Measurements from ENCODE around the gene PHF21B.
"Not testable (repeated sequence)": the region's sequence is repeated elsewhere in the genome, so short reads cannot be mapped to it uniquely, and the experiment has no call there.

PHF21B gene

DNA sequence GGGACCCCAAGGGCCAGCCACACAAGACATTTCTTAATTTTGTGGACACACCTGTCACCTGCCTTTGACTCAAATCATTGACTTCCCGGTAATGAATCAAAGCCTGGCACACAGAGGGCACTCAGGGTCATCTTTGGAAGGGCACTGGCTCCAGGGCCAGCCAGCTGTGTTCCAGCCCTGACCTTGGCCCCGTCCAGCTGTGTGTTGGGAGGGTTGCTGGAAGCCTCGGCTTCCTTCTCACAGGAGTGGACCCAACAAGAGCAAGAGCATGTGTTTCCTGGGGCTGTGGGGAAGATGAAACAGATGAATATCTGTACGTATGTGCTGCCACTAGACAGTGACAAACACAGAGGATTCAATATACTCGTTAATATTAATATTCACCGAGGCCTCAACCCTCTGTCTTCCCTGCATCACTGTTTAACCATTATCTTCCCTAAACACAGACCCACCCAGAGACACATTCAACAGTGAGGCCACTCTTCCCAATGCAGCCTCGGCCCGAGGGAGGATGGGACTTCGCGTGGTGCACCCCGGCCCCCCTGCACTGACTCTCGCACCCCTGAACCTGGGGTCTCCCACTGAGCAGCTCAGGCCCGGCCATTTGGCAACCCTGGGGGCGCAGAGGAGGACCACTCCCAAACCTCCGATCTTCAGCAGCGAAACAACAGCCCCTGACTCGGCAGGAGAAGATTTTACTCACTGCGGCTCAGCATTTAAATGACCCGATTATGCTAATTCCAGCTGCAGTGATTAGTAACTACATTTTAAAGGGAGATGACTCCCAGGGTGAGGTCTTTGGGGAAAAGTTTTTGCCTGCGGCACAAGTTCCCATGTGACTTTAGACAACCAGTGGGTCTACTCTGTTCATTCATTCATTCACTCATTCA is 45.7 kb downstream of the PHF21B start:
- DNase-seq (ENCODE audit: low spot score in 2 of 2): no peak
- H3K36me3 Mint-ChIP-seq (ENCODE audit: insufficient read depth): no peaks in the 10 kb centered on the region
- peaks cover 61% of the 10 kb centered on the region for H3K27me3 Mint-ChIP-seq
- no peak overlapping the region for H3K27ac Mint-ChIP-seq (ENCODE audit: low read depth)
- no peak for ATAC-seq (replicated peaks; ENCODE audit: extremely low read depth, poor library complexity, severe bottlenecking)
- H3K9me3 Mint-ChIP-seq: no peaks in the 10 kb centered on the region
- no peaks in the 10 kb centered on the region for H3K4me1 Mint-ChIP-seq
- H3K4me3 Mint-ChIP-seq: no peak overlapping the region

DNA sequence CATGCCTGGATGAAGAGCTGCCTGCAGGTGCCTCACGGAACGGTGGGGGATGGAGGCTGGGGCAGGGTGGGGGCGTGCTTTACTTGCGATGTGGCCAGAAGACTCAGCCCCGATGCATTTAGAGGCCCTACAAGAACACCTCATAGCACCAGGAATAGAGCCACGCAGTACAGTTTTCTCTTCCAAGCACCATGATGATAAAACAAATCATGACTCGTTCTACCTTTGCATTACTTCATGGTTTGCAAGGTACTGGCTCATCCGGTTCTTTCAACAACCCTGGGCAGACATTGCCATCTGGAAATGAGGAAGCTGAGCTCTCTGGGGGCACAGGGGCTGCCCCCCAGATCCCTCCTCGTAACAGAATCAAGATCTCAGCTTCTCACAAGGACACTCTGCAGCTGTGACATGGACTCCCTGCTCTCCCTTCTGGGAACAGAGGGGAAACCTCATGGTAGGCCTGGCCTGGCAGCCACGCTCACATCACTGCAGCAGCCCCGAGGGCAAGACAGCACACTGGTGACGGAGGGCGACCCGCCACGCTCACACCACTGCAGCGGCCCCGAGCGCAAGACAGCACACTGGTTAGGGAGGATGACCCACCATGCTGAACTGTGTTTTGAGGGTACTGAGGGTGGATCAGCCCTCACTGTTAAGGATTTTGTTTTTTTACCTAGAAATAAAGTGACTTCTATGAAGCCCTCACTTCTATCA is 46.9 kb downstream of the PHF21B start:
- Mint-ChIP-seq H3K9me3 (no peaks in the 10 kb centered on the region), H3K27ac (ENCODE audit: low read depth) (no peak overlapping the region), H3K4me3 (no peak overlapping the region), H3K4me1 (no peaks in the 10 kb centered on the region), H3K36me3 (ENCODE audit: insufficient read depth) (no peaks in the 10 kb centered on the region), H3K27me3 (peaks cover 73% of the 10 kb centered on the region)
- no peak for ATAC-seq (replicated peaks; ENCODE audit: extremely low read depth, poor library complexity, severe bottlenecking)
- DNase-seq (ENCODE audit: low spot score in 2 of 2): no peak

DNA sequence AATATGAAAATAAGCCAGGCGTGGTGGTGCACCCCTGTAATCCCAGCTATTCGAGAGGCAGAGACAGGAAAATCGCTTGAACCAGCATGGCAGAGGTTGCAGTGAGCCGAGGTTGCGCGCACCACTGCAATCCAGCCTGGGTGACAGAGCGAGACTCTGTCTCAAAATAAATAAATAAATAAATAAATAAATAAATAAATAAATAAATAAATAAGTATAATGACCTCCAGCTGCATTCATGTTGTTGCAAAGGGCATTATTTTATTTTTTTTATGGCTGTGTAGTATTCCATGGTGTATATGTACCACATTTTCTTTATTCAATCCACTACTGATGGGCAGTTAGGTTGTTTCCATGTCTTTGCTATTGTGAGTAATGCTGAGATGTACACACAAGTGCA is 48.1 kb downstream of the PHF21B start:
- not testable (repeated sequence) for H3K27ac Mint-ChIP-seq (ENCODE audit: low read depth); H3K4me1 Mint-ChIP-seq; H3K9me3 Mint-ChIP-seq; H3K36me3 Mint-ChIP-seq (ENCODE audit: insufficient read depth); DNase-seq (ENCODE audit: low spot score in 2 of 2); ATAC-seq (replicated peaks; ENCODE audit: extremely low read depth, poor library complexity, severe bottlenecking); H3K4me3 Mint-ChIP-seq
- peaks cover 78% of the 10 kb centered on the region for H3K27me3 Mint-ChIP-seq

DNA sequence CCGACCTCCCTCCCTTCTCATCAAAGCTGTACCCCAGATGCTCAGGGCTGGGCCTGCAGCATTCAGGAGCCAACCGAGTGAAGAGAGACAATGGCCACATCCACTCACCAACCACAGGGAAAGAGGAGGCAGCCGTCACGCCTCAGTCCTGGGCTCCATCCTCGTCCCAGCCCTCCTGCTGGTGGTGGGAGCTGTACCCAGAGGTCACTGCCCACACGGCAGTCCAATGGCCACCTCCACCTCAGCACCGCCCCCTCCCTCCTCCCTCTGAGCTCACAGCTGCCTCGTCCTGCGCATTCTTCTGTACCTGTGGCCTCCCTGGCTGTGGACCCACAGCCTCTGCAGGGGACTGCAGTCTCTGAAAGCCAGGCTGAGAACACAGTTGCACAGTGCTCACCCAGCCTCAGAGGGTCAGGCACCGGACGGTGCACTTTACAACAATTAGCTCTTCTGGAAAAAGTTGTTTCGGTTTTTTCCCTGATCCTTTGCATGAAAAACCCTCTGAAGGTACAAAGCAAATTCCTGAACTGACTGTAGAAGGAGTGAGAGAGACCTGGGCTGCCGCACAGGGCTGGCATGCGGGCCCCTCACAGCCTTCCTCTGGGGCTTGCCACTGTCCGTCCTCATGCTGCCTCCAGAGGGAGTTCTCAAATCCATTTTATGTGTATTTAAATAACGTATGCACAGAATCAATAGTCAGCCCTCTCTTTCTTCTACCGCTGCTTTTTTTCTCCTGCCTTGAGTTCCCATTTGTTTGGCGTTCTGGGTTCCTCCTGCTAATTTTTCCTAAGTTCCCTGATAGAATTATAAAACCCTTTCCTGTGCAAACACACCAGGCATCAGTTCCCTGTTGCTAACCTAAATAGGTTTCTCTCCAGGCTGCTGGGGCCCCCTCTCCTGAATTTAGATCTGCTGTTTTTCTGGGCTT is 52.7 kb downstream of the PHF21B start:
- Mint-ChIP-seq H3K4me1 (no peaks in the 10 kb centered on the region), H3K27me3 (peaks cover 72% of the 10 kb centered on the region), H3K4me3 (no peak overlapping the region), H3K27ac (ENCODE audit: low read depth) (no peak overlapping the region), H3K36me3 (ENCODE audit: insufficient read depth) (no peaks in the 10 kb centered on the region), H3K9me3 (no peaks in the 10 kb centered on the region)
- DNase-seq (ENCODE audit: low spot score in 2 of 2) (no peak), ATAC-seq (replicated peaks; ENCODE audit: extremely low read depth, poor library complexity, severe bottlenecking) (no peak)

DNA sequence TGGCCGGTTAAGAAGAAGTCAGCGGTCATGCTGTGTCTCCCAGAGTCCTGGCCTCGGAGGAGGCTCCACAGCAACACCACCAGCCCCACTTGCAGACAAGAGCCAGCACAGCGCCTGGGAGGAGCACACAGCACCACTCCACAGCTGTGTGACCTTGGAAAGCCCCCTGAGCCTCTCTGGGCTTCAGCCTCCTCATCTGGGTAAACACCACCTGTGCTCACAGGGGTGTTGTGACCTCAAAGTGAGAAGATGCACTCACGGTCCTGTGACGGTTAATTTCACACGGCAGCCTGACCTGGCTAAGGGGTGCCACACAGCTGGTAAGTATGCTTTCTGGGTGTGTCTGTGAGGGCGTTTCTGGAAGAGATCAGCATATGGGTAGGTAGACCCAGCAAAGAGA is 54.7 kb downstream of the PHF21B start:
- no peaks in the 10 kb centered on the region for H3K4me1 Mint-ChIP-seq
- no peak overlapping the region for H3K27ac Mint-ChIP-seq (ENCODE audit: low read depth)
- no peak overlapping the region for H3K4me3 Mint-ChIP-seq
- no peak for ATAC-seq (replicated peaks; ENCODE audit: extremely low read depth, poor library complexity, severe bottlenecking)
- no peaks in the 10 kb centered on the region for H3K36me3 Mint-ChIP-seq (ENCODE audit: insufficient read depth)
- no peak for DNase-seq (ENCODE audit: low spot score in 2 of 2)
- H3K9me3 Mint-ChIP-seq: no peaks in the 10 kb centered on the region
- H3K27me3 Mint-ChIP-seq: peaks cover 66% of the 10 kb centered on the region

DNA sequence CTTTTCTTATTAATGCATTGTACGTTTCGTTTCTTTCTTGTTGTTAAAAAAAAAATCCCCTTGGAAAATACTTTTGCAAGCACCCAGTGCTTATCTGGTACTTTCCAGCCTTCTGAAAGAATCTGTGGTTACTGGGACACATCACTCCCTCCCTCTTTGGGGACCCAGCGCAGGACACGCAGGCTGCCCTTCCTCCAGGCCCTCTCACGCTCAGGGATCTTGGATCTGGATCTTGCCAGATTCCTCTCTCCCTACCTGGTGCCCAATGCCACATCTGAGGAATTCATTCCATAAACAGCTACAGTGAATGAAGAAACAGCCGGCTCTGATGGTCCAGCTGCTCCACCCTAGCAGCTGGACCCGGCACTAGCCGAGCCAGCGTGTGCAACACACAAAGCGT is 55.7 kb downstream of the PHF21B start:
- no peak for DNase-seq (ENCODE audit: low spot score in 2 of 2)
- Mint-ChIP-seq H3K9me3 (no peaks in the 10 kb centered on the region), H3K36me3 (ENCODE audit: insufficient read depth) (no peaks in the 10 kb centered on the region), H3K27ac (ENCODE audit: low read depth) (no peak overlapping the region), H3K4me1 (no peaks in the 10 kb centered on the region), H3K4me3 (no peak overlapping the region), H3K27me3 (peaks cover 57% of the 10 kb centered on the region)
- no peak for ATAC-seq (replicated peaks; ENCODE audit: extremely low read depth, poor library complexity, severe bottlenecking)

DNA sequence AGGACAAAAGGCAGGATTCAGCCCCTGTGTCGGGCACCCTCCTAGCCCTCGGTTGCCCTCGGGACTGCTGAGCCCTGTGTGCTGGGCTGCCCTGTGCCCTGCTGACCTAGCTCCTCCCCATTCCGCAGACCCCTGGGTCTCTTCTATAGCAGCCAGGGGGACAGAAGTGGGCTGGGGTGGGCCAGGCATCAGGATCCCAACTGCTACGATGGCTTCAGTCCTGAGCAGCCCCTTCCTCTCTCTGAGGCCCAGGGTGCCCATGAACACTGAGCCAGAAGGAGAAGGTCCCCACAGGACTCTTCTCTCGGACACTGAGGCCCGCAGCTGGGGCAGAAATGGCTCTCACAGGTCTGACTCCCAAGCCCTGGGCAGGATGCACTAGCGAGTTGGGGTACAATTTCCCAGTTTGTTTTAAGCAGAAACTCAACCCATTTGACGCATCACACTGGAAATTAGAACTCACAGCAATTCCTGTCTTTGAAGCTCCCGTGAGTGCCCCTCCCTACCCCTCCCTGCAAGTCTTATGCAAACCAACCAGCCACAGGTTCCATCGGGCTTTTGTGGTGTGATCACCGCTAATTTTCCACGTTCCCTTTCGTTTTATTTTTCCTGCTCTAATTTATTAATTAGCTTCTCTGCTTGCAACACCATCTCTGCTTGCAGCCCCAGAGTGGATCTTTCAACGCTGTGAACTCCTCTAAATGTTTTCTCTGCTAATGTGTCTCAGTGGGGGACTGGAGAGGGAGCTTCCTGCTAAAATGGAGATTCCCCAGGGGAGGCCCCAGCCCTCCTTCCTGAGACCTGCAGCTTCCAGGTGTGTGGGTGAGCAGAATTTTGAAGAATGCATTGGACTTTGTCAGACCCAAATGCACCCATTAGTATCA is 56.7 kb downstream of the PHF21B start:
- Mint-ChIP-seq H3K27me3 (peaks cover 46% of the 10 kb centered on the region), H3K27ac (ENCODE audit: low read depth) (no peak overlapping the region), H3K4me1 (no peaks in the 10 kb centered on the region), H3K9me3 (no peaks in the 10 kb centered on the region), H3K4me3 (no peak overlapping the region), H3K36me3 (ENCODE audit: insufficient read depth) (no peaks in the 10 kb centered on the region)
- DNase-seq (ENCODE audit: low spot score in 2 of 2): no peak
- ATAC-seq (replicated peaks; ENCODE audit: extremely low read depth, poor library complexity, severe bottlenecking): no peak

DNA sequence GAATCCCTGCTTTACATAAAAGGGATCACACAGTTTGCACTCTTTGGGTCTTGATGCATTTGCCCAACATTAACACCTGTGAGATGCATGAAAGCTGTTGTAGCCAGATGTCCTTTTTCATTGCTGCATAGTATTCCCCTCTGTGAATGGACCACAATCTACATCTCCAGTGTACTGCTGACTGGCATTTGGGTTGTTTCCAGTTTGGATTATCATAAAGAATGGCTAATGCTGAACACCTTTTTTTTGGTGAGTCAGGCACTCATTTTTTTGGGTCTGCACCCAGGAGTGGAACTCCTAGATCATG is 58.3 kb downstream of the PHF21B start:
- no peaks in the 10 kb centered on the region for H3K4me1 Mint-ChIP-seq
- no peaks in the 10 kb centered on the region for H3K9me3 Mint-ChIP-seq
- no peak for ATAC-seq (replicated peaks; ENCODE audit: extremely low read depth, poor library complexity, severe bottlenecking)
- no peak overlapping the region for H3K27ac Mint-ChIP-seq (ENCODE audit: low read depth)
- H3K36me3 Mint-ChIP-seq (ENCODE audit: insufficient read depth): no peaks in the 10 kb centered on the region
- DNase-seq (ENCODE audit: low spot score in 2 of 2): no peak
- peaks cover 33% of the 10 kb centered on the region for H3K27me3 Mint-ChIP-seq
- no peak overlapping the region for H3K4me3 Mint-ChIP-seq

DNA sequence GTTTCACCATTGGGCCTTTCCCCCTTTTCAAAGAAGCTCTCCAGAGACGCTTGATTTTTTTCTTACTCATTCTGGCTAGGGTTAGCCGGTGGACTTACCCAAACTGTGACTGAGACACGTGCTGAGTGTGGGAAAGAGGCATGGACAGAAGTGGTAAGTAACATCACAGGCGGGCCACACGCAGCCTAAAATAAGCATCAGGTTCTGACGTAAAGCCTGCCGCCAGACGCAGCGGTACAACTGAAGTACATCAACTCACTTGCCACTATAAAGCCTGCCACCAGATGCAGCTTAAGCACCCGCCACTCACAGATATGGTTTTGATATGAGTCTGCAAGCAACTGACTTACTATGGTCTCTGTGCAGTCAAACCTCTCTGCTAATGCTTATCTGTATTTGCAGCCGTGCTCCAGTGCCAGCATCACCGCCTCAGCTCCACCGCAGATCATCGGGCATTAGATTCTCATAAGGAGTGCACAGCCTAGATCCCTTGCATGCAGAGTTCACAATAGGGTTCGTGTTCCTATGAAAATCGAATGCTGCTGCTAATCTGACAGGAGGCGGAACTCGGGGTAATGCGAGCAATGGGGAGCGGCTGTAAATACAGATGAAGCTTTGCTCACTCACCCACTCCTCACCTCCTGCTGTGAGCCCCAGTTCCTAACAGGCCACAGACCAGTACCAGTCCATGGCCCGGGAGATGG is 58.8 kb downstream of the PHF21B start:
- DNase-seq (ENCODE audit: low spot score in 2 of 2) (no peak), ATAC-seq (replicated peaks; ENCODE audit: extremely low read depth, poor library complexity, severe bottlenecking) (no peak)
- Mint-ChIP-seq H3K27me3 (peaks cover 30% of the 10 kb centered on the region), H3K4me3 (no peak overlapping the region), H3K9me3 (no peaks in the 10 kb centered on the region), H3K27ac (ENCODE audit: low read depth) (no peak overlapping the region), H3K36me3 (ENCODE audit: insufficient read depth) (no peaks in the 10 kb centered on the region), H3K4me1 (no peaks in the 10 kb centered on the region)

DNA sequence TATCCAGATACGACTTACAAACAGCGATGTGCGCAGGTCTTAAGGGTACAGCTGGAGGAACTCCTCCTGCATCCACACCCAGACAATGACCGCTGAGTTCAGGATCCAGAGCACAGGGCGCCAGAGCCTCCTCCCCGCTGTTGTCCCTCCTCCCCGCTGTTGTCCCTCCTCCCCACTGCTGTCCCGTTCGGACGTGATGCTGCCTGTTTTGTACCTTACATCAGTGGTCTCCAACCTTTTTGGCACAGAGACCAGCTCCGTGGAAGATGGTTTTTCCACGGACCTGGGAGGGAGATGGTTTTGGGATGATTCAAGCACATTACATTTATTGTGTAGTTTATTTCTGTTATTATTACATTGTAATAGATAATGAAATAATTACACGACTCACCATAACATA is 62.0 kb downstream of the PHF21B start:
- Mint-ChIP-seq H3K36me3 (ENCODE audit: insufficient read depth) (no peaks in the 10 kb centered on the region), H3K27ac (ENCODE audit: low read depth) (no peak overlapping the region), H3K4me1 (no peaks in the 10 kb centered on the region), H3K4me3 (no peak overlapping the region), H3K27me3 (peaks cover 9% of the 10 kb centered on the region), H3K9me3 (no peaks in the 10 kb centered on the region)
- ATAC-seq (replicated peaks; ENCODE audit: extremely low read depth, poor library complexity, severe bottlenecking) (no peak), DNase-seq (ENCODE audit: low spot score in 2 of 2) (no peak)

DNA sequence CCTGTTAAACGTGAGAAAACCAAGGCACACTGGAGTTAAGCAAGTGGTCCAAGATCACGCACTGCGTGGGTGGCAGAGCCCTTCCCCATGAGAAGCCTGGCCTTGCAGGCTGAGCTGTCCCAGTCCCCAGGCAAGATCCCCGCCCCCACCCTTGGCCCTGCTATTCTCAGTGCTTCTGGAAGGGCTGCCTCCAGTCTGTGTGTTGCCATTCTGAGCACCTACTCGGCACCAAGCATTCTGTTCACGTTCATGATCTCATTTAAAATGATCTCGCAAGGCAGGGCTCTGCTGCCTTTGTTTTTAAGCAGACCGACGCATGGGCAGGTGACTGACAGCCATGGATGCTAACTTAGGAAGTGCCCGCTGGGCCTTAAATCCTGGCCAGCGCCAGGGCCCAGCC is 62.8 kb downstream of the PHF21B start:
- DNase-seq (ENCODE audit: low spot score in 2 of 2): no peak

More for the DNA sequence above, 62.8 kb downstream of the PHF21B start:
- Mint-ChIP-seq H3K4me1 (no peaks in the 10 kb centered on the region), H3K9me3 (no peaks in the 10 kb centered on the region), H3K4me3 (no peak overlapping the region), H3K36me3 (ENCODE audit: insufficient read depth) (no peaks in the 10 kb centered on the region), H3K27me3 (peaks cover 9% of the 10 kb centered on the region), H3K27ac (ENCODE audit: low read depth) (no peak overlapping the region)
- ATAC-seq (replicated peaks; ENCODE audit: extremely low read depth, poor library complexity, severe bottlenecking): no peak
